Mucosa of gallbladder (tissue), 1 donor: ENCODE results near the gene MAST4. TPM values are rescaled to one million over a fixed set of nuclear protein-coding genes. Genes with fewer than 3 reads are reported as not detected.
A peak's percentile ranks its signal among the peaks of the same experiment; 100 is the strongest.

Source experiments
- DNase-seq: peaks from one replicate; pipeline ENCODE4 v3.0.0-alpha.2; 2020; ENCODE audit warnings: low spot score
- total RNA-seq: library from RNA; stranded (reverse); gene quantifications from one replicate; pipeline ENCODE4 v1.2.1, GENCODE V29; 2021
- donor health status: DM: no; HTN: no; CAD: no.

MAST4 gene
- 30.5 TPM for total RNA-seq

DNA sequence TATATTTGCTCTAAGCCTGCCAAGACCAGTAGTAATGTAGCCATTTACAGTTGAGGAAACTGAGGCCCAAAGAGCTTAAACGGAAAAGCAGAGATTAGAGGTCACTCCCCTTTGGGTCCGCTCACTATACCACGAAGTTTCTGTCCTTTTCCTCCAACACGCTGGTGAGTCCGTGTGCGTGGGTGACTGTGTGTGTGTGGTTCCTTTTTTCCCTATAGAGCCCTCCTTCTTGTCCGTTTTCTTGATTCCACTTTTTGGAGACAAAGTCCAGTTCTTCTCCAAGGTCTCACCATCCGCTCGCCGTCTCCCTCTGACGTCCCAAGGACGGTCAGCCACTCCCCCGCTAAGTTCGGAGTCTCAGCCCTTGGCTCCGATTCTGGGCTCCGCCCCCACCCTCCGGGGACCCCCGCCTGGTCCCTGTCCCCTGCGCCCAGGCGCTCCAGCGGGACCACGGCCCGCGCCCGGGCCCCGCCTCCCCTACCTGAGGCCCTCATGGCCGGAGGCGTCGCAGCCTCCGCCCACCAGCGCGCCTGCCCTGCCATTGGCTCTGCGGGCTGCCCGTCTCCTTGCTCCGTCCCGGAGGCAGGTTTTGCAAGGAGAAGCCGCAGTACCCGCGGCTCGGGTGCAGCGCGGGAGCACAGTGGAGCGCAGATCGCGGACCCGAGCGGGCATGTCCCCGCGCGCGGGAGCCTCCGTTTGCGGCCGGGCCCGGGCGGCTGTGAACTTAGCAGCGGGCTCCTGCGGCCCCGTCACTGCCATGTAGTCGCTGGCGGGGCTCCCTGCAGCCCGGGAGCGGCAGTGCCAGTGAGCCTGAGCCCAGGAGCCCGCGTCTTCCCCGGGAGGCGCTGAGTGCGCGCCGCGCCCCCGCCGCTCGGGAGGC lies at the start of gene MAST4:
Gene MAST4, plus strand, starts transcription at position 638 of the 880 bp plus-strand sequence. CDS start 263 bp downstream, outside the sequence.
- DNase-seq = peak; percentile 93

- DNase-seq = no peak
Measured at GRCh38 chr5:66546541-66546940, 49.7 kb upstream of the MAST4 start.

DNA sequence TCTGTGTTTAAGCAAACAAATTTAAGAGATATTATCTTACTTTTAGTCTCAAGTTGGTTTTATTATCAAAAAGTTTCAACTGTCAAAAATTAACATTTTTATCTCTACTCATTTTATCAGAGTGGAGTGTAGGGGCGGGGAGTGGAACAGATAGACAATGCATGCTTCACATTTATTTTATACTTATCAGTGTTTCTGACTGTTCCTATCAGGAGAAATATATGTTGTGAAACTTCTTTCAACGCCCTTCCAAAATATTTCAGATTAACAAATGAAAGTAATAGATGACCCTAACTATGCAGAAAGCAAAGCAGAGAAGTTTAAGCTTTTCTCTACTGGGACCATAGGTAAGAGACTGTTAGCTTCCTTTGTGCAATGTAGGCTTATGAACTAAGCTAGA lies 44.9 kb upstream of the MAST4 start:
- DNase-seq = no peak

GRCh38 chr5:66551945-66552344 lies 44.2 kb upstream of the MAST4 start:
- no peak for DNase-seq

DNA sequence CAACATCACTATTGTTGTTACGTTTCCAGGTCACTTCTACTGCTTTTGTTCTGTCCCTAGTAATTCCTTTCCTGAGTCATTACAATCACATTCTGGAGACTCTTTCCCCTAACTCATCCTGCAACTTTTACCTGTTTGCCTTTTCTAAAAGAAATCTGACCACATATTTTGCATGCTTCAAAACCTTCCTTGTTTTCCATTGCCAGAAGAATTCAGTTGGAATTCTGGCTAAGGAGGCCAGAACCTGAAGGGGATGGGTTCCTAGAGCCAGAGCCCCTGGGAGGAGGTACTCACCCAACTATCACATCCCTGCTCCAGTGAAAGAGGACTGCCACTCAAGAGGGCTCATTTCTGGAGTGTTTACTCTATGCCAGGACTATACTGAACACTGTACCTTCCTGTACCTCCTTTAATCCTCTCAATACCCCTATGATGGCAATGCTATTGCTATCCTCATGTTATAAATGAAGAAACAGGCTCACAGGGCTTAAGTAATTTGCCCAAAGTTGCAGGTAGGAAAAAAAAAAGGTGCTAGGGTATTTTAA lies 42.8 kb upstream of the MAST4 start:
- DNase-seq = no peak

DNA sequence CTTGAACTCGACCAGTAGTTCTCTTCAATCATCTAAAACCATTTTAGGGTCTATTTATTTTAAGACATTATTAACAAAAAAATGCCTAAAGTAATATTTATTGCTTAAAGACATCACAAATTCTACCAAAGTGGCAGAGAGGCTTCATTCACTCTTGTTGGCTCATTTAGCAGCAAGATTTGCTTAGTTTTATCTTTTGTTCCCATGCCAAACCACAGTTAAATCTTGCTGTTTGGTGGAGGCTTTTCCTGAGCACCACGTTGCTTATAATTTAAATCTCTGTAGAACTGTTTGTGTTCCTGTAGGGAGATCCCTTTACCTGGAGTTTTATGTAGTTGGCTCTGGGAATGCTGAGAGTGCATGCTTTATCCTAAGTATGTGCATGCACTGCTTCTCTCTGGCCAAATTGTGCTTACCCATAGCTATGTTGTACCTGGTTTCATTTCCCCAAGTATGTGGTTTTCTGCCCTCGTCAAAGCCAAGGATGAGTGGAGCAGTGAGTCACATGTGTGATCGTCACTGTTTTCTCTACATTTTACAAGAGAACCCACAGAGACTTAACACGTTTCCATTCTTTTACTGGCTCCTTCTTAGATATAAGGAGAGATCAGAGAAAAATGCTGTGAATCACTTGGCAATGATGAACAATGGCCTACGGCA lies 42.1 kb upstream of the MAST4 start:
- no peak for DNase-seq

DNA sequence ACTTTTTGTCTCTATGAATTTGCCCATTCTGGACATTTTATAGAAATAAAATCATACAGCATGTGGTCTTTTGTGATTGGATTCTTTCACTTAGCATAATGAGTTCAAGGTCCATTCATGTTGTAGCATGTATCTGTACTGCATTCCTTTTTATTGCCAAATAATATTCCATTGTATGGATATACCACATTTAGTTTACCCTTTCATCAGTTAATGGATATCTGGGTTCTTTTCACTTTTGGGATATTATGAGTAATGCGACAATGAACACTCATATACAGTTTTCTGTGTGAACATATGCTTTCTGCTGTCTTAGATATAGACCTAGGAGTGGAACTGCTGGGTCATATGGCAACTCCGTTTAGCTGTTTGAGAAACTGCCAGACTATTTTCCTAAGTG lies 41.3 kb upstream of the MAST4 start:
- no peak for DNase-seq

- no peak for DNase-seq
Measured at GRCh38 chr5:66558560-66558959, 37.6 kb upstream of the MAST4 start.

DNA sequence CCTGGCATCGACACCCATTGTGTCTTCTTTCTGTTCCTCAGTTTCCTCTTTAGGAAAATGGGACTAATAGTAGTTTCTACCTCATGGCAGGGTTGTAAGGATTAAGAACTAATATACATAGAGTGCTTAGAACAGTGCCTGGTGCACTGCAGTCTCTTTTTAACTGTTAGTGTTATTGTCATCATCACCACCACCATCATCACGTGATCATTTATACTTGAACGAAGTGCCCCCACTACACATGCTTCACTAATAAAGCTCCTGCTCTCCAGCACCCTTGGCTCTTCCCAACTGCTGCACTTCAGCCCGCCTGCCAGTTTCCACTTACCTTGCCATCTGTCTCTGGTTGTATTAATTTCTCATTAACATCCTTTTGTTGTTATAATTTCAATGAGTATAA lies 35.8 kb upstream of the MAST4 start:
- no peak for DNase-seq

DNA sequence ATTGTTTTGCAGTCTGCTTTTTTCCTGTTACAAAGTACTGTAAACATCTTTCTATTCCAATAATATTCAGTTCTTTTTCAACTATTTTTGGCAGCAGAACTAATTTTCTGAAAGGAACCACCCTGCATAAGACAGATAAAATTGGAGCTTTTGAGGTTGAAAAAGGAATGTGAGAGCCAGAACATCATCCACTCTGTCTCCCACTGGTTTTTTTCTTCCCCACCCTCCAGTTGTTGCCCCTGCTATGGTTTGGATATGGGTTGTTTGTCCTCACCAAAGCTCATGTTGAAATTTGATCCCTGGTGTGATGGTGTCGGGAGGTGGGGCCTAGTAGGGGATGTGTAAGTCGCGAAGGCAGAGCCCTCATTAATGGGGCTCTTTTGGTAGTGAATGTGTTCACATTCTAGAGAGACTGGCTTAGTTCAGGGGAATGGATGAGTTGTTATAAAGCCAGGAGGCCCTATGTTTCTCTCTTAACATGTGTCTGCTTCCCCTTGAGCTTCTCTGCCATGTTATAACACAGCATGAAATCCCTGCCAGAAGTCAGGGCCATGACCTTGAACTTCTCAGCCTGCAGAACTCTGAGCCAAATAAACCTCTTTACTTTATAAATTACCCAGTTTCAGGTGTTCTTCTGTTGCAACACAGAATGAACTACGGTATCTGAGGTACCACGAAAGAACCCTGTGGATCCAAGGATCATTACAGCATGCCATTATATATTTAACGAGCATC lies 34.8 kb upstream of the MAST4 start:
- DNase-seq = no peak

GRCh38 chr5:66565878-66566277 lies 30.3 kb upstream of the MAST4 start:
- no peak for DNase-seq

DNA sequence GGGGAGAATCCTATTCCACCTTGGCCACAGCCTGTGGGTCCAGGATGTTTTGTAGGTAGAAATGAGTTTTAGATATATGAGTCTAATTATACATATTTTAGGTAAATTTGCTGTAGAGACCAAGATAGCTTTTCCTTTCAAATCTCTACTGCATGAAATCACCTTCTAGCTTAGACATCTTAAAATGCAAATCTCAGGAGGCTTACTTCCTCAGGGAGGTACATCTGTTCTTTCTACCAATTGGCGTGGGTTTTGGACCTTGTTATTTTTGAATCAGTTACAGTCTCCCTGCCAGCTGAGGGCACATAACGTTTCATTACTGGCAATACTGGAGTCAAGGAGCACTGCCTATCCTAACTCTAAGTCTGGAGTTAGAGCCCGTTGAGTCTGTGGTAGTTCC lies 28.7 kb upstream of the MAST4 start:
- DNase-seq = no peak

DNA sequence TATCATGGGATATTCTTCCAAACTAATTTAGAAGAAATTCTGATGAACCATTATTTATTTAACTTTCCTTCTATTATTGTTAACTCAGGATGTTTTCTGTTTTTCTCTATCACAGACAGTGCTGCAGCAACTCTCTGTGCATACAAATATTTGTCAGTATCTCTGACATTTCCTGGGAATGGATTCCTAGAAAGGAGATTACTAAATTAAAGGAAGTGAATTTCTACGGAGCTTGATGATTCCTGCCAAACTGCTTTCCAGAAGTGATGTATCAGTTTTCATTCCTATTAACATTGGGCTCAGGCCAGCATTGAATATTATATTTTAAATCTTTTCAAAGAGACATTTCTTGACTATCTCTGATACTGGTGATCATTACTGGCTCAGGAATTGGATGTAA lies 26.0 kb upstream of the MAST4 start:
- DNase-seq = no peak

DNA sequence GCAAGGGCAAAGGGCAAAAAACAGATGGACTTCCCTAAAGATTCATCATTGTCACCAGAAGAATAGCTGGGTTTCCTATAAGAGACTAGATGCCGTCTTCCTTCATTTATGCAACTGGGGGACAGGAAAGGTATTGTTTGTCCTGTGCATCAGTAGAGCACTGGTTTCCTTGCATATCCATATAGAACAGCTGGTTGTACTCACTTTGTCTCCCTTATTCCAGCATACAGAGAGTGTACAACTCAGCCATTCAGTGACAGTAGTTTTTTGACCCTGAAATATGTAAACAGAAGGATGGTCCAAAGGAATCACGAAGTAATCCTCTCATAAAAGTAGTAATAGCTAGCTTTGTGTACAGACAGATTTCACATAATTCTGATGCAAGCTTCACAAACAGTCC lies 22.5 kb upstream of the MAST4 start:
- no peak for DNase-seq

GRCh38 chr5:66582499-66583165 lies 13.6 kb upstream of the MAST4 start:
- DNase-seq = no peak

- no peak for DNase-seq
Measured at GRCh38 chr5:66585291-66585690, 10.9 kb upstream of the MAST4 start.

- no peak for DNase-seq
Measured at GRCh38 chr5:66587771-66588170, 8.4 kb upstream of the MAST4 start.

GRCh38 chr5:66596636-66597182 lies 516 bp downstream of the MAST4 start:
- no peak for DNase-seq

GRCh38 chr5:66597183-66597757 lies 1.1 kb downstream of the MAST4 start:
- no peak for DNase-seq

GRCh38 chr5:66602621-66603020 lies 6.4 kb downstream of the MAST4 start:
- DNase-seq = no peak

DNA sequence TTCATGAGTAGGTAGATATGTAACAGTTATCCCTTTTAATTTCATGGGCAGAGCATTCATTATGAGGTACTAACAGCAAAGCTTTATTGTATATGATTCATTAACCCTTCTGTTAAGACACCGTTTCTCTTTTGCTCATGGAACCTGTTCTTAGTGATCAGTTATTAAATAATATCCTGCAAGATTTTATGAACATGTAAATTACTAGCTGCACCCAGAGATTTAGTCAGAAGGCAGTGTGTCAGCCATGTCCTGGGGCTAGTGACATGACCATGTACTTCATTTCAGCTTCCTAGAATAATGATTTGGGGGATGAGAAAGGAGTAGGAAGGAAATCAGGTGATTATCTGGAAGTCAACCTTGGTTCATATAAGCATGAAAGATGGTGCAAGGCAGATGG lies 7.0 kb downstream of the MAST4 start:
- no peak for DNase-seq
